Measurements from ENCODE around the gene STK32C.

GRCh38 chr10:132347211-132347930, 39.6 kb upstream of the STK32C start:
- TF ChIP-seq CTCF (IDR thresholded peaks at IDR 0.05; ENCODE audit: insufficient read depth, low read depth, low read length) (no peak), EZH2 (IDR thresholded peaks at IDR 0.05; ENCODE audit: insufficient read depth, low read length) (no peak)
